ENCODE measurements around the gene DLEC1. TPM values are rescaled to one million over a fixed set of nuclear protein-coding genes. Genes with fewer than 3 reads are reported as not detected.

Gene DLEC1
- total RNA-seq, 2 experiments from 2014 or later, result 3.8 to 4.2 TPM

DNA sequence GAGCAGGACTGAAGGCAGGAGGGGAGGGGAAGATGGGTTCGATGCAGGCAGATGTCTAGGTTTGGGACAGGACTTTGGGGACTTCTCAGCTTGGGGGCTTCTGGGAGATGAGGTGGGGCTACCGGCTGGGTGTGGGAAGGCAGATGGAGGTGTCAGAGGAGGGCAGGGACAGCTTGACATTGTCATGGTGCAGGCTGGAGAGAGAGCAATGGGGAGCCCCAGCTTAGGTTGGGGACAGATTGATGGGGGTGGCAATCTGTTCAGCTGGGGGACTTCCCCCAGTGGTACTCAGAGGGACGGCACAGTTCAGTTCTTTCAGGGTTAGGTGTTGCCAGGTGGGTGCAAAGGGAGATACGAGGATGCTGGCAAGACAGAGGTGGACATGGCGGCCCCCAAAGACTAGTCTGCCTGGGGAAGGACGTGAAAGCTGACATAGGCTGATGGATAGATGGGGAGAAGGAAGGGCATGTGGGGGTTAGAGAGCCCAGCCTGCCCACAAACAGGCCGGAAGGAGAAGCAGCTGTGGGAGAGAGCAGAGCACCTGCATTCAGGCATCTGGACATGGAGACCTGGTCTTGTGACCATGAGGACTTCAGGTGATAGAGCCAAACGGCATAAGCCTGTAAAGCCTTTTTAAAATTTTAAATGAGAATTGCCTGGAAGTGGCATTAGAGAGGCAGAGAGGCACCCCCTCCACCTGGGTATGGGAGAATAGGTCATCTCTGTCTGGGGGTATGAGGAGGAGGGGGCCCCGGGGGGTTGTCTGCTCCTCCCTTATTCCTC lies 76.8 kb downstream of the DLEC1 start:
- ChIA-PET CTCF (interaction anchor here (1.1 to 4.6 kb wide), 2 partner anchors 25 to 364 kb away, joined by 3 to 24 read pairs; no protein-coding TSS in a partner anchor), POLR2A (interaction anchor here (1.1 kb wide), 1 partner anchor 50 kb away, joined by 4 read pairs; no protein-coding TSS in a partner anchor)
- Mint-ChIP-seq H3K27ac (no peak overlapping the region), H3K4me1 (peaks cover 3% of the 10 kb centered on the region), H3K9me3 (no peaks in the 10 kb centered on the region), H3K36me3 (ENCODE audit: low read depth) (peaks cover 14% of the 10 kb centered on the region), H3K4me3 (no peak overlapping the region), H3K27me3 (no peaks in the 10 kb centered on the region)
- DNase-seq, result no peak

GRCh38 chr3:38116471-38117162 lies 77.6 kb downstream of the DLEC1 start:
- H3K9me3 Mint-ChIP-seq, result no peaks in the 10 kb centered on the region
- H3K27ac Mint-ChIP-seq, result no peak overlapping the region
- H3K27me3 Mint-ChIP-seq, result no peaks in the 10 kb centered on the region
- no peak for DNase-seq
- peaks cover 3% of the 10 kb centered on the region for H3K4me1 Mint-ChIP-seq
- ChIA-PET CTCF (interaction anchor here (0.8 to 4.6 kb wide), 12 partner anchors 10 to 371 kb away, joined by 3 to 29 read pairs (median 4); partner anchors contain the start of gene XYLB), POLR2A (interaction anchor here (0.6 to 2.2 kb wide), 3 partner anchors 9 to 50 kb away, joined by 3 to 9 read pairs (median 4); partner anchors contain the start of gene ACAA1)
- H3K36me3 Mint-ChIP-seq (ENCODE audit: low read depth), result peaks cover 17% of the 10 kb centered on the region
- H3K4me3 Mint-ChIP-seq, result no peak overlapping the region

DNA sequence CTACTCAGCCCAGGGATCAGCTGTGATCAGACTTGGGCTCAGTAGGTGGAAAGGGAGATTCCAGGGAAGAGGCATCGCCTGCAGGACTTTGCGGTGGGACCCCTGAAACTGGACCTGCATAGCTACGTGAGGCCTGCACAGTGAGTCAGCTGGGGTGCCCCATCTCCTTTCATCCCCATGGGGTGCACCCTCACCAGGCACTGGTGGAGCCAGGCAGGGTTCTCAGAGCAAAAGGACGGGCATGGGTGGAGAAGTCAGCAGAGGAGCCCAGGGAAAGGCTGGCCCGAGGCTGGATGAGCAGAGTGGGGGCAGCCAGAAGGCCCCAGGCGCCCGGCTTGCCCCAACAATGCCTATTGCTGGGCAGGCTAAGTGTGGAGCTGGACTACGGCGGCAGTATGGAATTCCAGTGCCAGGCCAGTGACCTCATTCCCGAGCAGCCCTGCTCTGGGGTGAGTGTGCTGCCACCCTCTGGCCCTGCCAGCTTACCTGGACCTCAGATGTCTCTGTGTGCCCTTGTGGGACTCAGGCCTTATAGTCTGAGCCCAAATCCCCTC lies 78.2 kb downstream of the DLEC1 start:
- no peak overlapping the region for H3K27ac Mint-ChIP-seq
- POLR2A ChIA-PET, result interaction anchor here (0.6 to 2.2 kb wide), 3 partner anchors 9 to 55 kb away, joined by 3 to 9 read pairs (median 3); partner anchors contain the start of gene ACAA1

DNA sequence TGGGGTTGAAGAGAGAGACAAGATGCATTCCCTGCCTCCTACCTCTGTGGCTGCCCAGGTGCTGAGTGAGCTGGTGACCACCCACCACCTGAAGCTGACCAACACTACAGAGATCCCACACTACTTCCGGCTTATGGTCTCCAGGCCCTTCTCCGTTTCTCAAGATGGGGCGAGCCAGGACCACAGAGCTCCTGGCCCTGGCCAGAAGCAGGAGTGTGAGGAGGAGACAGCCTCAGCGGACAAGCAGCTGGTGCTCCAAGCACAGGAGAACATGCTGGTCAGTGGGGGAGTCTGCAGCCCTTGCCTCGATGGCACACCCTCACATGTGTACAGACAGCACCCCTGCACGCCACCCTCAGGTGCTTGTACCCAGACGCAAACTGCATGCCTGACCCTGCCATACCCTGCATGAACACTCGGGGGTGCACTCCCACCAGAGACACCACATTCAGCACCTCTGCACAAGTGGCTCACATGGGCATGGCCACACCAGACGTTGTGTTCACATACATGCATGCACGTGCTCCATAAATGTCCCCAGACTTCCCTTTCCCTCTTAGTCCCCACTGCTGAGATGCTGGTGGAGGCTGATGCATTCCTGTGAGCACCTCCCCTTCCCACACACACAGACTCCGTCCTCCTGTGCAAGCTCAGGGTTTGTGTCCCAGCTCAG lies 78.9 kb downstream of the DLEC1 start:
- POLR2A ChIA-PET, result interaction anchor here (0.6 to 2.2 kb wide), 3 partner anchors 19 to 54 kb away, joined by 3 to 9 read pairs (median 3); partner anchors contain the start of genes ACAA1 and OXSR1
- H3K9me3 Mint-ChIP-seq, result no peaks in the 10 kb centered on the region
- H3K4me3 Mint-ChIP-seq, result no peak overlapping the region
- CTCF ChIA-PET, result interaction anchor here (0.7 to 4.6 kb wide), 12 partner anchors 11 to 362 kb away, joined by 3 to 29 read pairs (median 4); partner anchors contain the start of genes OXSR1 and XYLB
- H3K4me1 Mint-ChIP-seq, result peaks cover 3% of the 10 kb centered on the region
- no peaks in the 10 kb centered on the region for H3K27me3 Mint-ChIP-seq
- peak; percentile 81 for DNase-seq
- H3K36me3 Mint-ChIP-seq (ENCODE audit: low read depth), result peaks cover 27% of the 10 kb centered on the region
- no peak overlapping the region for H3K27ac Mint-ChIP-seq

More for the DNA sequence above, 78.2 kb downstream of the DLEC1 start:
- no peak overlapping the region for H3K4me3 Mint-ChIP-seq
- peaks cover 3% of the 10 kb centered on the region for H3K4me1 Mint-ChIP-seq
- no peak for DNase-seq
- peaks cover 20% of the 10 kb centered on the region for H3K36me3 Mint-ChIP-seq (ENCODE audit: low read depth)
- CTCF ChIA-PET, result interaction anchor here (0.7 to 4.6 kb wide), 13 partner anchors 10 to 370 kb away, joined by 3 to 29 read pairs (median 4); partner anchors contain the start of gene XYLB
- H3K27me3 Mint-ChIP-seq, result no peaks in the 10 kb centered on the region
- H3K9me3 Mint-ChIP-seq, result no peaks in the 10 kb centered on the region

GRCh38 chr3:38118421-38119247 lies 79.6 kb downstream of the DLEC1 start:
- H3K27me3 Mint-ChIP-seq, result no peaks in the 10 kb centered on the region
- no peaks in the 10 kb centered on the region for H3K9me3 Mint-ChIP-seq
- peak overlapping the region; percentile 35 for H3K27ac Mint-ChIP-seq
- ChIA-PET POLR2A (interaction anchor here (0.6 to 2.8 kb wide), 3 partner anchors 18 to 47 kb away, joined by 3 to 13 read pairs (median 9); partner anchors contain the start of genes ACAA1, MYD88 and OXSR1), CTCF (interaction anchor here (0.8 to 4.6 kb wide), 11 partner anchors 12 to 361 kb away, joined by 3 to 29 read pairs (median 4); partner anchors contain the start of genes OXSR1 and XYLB)
- H3K4me3 Mint-ChIP-seq, result no peak overlapping the region
- no peak for DNase-seq
- peaks cover 3% of the 10 kb centered on the region for H3K4me1 Mint-ChIP-seq
- peaks cover 32% of the 10 kb centered on the region for H3K36me3 Mint-ChIP-seq (ENCODE audit: low read depth)

GRCh38 chr3:38119248-38119544 lies 80.2 kb downstream of the DLEC1 start:
- peaks cover 33% of the 10 kb centered on the region for H3K36me3 Mint-ChIP-seq (ENCODE audit: low read depth)
- no peak for DNase-seq
- H3K4me3 Mint-ChIP-seq, result no peak overlapping the region
- no peaks in the 10 kb centered on the region for H3K9me3 Mint-ChIP-seq
- POLR2A ChIA-PET, result interaction anchor here (1.9 to 2.8 kb wide), 2 partner anchors 18 to 45 kb away, joined by 5 to 13 read pairs; partner anchors contain the start of genes ACAA1 and MYD88
- H3K27ac Mint-ChIP-seq, result peak overlapping the region; percentile 35
- peaks cover 3% of the 10 kb centered on the region for H3K4me1 Mint-ChIP-seq
- CTCF ChIA-PET, result interaction anchor here (0.8 to 4.6 kb wide), 7 partner anchors 21 to 360 kb away, joined by 3 to 29 read pairs (median 4); partner anchors contain the start of genes OXSR1 and XYLB
- no peaks in the 10 kb centered on the region for H3K27me3 Mint-ChIP-seq

GRCh38 chr3:38119821-38120692 lies 81.0 kb downstream of the DLEC1 start:
- Mint-ChIP-seq H3K27me3 (no peaks in the 10 kb centered on the region), H3K4me1 (peaks cover 3% of the 10 kb centered on the region), H3K4me3 (no peak overlapping the region), H3K36me3 (ENCODE audit: low read depth) (peaks cover 41% of the 10 kb centered on the region), H3K27ac (no peak overlapping the region), H3K9me3 (no peaks in the 10 kb centered on the region)
- ChIA-PET CTCF (interaction anchor here (1.2 to 4.6 kb wide), 4 partner anchors 178 to 359 kb away, joined by 4 to 29 read pairs (median 20); partner anchors contain the start of gene XYLB), POLR2A (interaction anchor here (0.7 to 2.8 kb wide), 3 partner anchors 18 to 45 kb away, joined by 3 to 13 read pairs (median 5); partner anchors contain the start of genes ACAA1 and MYD88)
- no peak for DNase-seq

- no peak for DNase-seq
- H3K27me3 Mint-ChIP-seq, result no peaks in the 10 kb centered on the region
- no peak overlapping the region for H3K27ac Mint-ChIP-seq
- H3K4me3 Mint-ChIP-seq, result no peak overlapping the region
- no peaks in the 10 kb centered on the region for H3K9me3 Mint-ChIP-seq
- H3K4me1 Mint-ChIP-seq, result peaks cover 3% of the 10 kb centered on the region
- POLR2A ChIA-PET, result interaction anchor here (1.9 to 2.8 kb wide), 2 partner anchors 17 to 44 kb away, joined by 5 to 13 read pairs; partner anchors contain the start of genes ACAA1 and MYD88
- CTCF ChIA-PET, result interaction anchor here (0.7 to 4.2 kb wide), 2 partner anchors 50 to 225 kb away, joined by 3 to 29 read pairs; partner anchors contain the start of gene XYLB
- H3K36me3 Mint-ChIP-seq (ENCODE audit: low read depth), result peaks cover 49% of the 10 kb centered on the region
Measured at GRCh38 chr3:38120693-38121450, 81.9 kb downstream of the DLEC1 start.

- H3K36me3 Mint-ChIP-seq (ENCODE audit: low read depth), result peaks cover 53% of the 10 kb centered on the region
- peaks cover 3% of the 10 kb centered on the region for H3K4me1 Mint-ChIP-seq
- no peaks in the 10 kb centered on the region for H3K9me3 Mint-ChIP-seq
- H3K4me3 Mint-ChIP-seq, result no peak overlapping the region
- CTCF ChIA-PET, result interaction anchor here (0.7 kb wide), 1 partner anchor 49 kb away, joined by 3 read pairs; no protein-coding TSS in a partner anchor
- POLR2A ChIA-PET, result interaction anchor here (2.8 kb wide), 1 partner anchor 16 kb away, joined by 13 read pairs; the partner anchor contains the start of genes ACAA1 and MYD88
- no peaks in the 10 kb centered on the region for H3K27me3 Mint-ChIP-seq
- no peak for DNase-seq
- no peak overlapping the region for H3K27ac Mint-ChIP-seq
Measured at GRCh38 chr3:38121451-38121831, 82.4 kb downstream of the DLEC1 start.

- no peak overlapping the region for H3K27ac Mint-ChIP-seq
- CTCF ChIA-PET, result no interaction called here
- H3K27me3 Mint-ChIP-seq, result no peaks in the 10 kb centered on the region
- POLR2A ChIA-PET, result no interaction called here
- no peak for DNase-seq
- no peaks in the 10 kb centered on the region for H3K9me3 Mint-ChIP-seq
- H3K36me3 Mint-ChIP-seq (ENCODE audit: low read depth), result peaks cover 58% of the 10 kb centered on the region
- peaks cover 3% of the 10 kb centered on the region for H3K4me1 Mint-ChIP-seq
- no peak overlapping the region for H3K4me3 Mint-ChIP-seq
Measured at GRCh38 chr3:38121832-38122461, 82.9 kb downstream of the DLEC1 start.

Measured in activated CD4-positive, alpha-beta memory T cell treated with anti-CD3 and anti-CD28 coated beads, Interleukin-2, amount 10 ng/mL, durations not matched to agents 7 days and 5 days (primary cell).